T-helper 22 cell (primary cell): ENCODE measurements around the gene SYMPK.

ENCODE experiments used
- DNase-seq: peaks from one replicate; pipeline ENCODE4 v3.0.0-alpha.2; 2020; ENCODE audit warnings: low read depth

SYMPK gene

DNA sequence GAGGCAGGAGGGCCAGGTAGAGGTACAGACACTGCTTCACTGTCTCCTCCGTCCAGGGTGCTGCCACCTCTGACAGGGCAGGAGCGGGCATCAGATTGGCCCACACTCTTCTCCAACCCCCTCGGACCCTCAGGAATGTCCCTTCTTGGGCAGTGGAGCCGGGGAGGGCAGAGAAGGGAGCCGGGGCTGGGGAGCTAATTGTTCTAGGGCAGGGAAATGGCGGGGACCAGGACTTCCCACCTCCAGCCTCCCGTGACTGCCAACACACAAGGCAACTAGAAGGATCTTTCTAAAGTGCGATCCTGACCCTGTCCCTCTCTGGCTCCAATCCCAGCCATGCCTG lies 37.7 kb downstream of the SYMPK start:
- no peak for DNase-seq

DNA sequence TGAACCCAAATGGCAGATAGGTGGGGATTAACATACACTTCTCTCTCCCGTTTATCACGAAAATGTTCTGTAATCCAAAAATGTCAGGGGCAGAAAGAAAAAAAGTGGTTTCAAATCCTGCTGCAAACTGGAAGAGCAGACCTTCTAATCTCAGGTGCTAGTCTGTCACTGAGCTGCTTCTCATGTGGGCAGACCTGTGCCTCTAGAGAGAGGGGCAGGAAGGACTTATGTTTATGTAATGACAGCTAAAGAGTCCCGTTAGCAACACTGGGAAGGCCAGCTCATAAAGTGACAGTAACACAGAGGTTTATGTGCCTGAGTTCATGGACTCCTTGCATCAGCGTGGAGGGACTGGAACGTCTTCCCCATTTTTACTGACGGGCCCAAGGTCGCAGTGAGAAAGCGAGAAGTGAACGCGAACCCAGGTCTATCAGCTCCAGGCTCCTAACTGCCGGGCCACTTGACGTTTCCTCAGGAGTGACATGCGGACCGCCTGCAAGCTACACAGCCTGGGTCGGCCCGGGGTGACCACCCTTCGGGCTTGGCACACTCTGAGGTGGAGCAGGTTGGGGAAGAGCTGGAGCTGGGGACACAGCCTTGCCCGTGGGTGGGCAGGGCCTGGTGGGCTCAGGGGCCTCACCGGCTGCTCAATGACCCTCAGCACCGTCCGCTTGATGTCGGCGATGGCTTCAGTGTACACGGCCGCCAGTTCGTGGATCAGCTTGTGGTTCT lies 38.2 kb downstream of the SYMPK start:
- DNase-seq: no peak

DNA sequence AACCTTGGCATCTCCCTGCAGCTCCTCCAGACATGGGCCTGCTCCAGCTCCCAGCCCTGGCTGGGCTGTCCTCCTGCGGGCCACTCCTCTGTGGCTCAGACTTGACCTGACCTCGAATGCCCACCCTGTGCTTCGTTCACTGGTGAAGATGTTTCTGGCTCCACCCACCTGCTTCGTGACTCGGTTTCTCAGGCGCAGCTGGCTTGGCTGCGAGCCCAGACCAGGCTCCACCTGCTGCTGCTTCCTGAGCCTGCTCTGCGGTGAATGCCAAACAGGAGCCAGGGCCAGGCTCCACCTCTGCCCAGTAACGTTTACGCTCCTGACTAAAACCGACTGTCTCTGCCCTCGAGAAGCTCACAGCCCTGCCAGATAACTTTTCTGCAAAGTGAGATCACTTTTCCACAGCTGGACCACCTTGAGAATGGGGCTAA lies 38.9 kb downstream of the SYMPK start:
- no peak for DNase-seq

DNA sequence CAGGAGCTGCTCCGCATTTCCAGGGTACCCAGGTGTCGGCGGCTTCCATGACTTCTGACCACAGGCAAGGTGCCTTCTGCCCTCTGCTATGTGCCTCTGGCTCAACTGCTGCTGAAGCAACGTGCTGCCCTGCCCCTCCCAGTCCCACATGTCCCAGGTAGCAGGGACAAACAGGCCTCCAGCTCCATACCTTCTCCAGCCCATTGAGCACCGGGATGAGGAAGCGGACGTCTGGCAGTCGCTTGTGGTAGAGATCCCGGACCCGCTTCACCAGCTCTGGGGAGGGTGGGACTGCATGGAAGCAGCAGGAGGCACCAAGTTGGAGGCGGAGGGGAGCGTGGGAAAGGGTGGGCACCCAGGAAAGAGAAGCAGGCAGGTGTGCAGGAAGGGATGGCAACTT lies 39.8 kb downstream of the SYMPK start:
- DNase-seq: no peak

DNA sequence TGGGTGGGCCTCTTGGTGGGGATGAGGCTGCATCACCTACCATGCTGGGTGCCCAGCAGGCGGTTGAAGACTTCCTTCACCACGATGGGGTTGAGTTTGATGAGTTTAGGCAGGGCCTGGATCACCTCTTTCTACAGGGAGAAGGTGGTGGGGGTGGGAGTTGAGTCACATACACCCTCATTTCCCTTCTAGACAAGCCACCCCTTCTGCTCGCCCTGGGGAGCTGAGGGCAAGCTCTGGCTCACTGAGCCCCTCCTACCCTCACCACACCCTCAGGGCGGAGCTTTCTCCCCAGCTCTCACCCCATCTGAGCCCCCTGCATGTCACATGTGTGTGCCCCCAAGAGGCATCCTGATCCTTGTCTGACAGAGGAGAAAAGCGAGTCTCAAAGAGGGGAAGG lies 40.2 kb downstream of the SYMPK start:
- no peak for DNase-seq

DNA sequence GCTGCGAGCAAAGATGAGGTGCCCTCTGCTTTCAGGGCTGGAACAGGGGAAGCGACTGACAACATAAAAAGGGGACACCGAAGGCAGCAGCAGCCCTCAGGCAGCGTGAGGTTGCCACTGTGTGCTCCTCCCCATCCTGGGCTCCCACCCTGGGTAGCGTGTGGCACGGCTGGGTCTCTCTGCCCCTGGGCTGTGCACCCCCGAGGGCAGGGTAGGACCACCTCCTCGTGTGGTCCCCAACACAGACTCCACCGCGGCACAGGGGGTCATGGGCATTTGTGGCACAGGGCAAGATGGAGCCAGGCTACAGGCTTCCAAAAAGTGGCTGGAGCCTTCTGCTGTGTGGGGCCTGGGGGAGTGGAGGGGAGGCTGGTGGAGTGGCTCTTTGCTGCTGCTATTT lies 41.4 kb downstream of the SYMPK start:
- DNase-seq: no peak

DNA sequence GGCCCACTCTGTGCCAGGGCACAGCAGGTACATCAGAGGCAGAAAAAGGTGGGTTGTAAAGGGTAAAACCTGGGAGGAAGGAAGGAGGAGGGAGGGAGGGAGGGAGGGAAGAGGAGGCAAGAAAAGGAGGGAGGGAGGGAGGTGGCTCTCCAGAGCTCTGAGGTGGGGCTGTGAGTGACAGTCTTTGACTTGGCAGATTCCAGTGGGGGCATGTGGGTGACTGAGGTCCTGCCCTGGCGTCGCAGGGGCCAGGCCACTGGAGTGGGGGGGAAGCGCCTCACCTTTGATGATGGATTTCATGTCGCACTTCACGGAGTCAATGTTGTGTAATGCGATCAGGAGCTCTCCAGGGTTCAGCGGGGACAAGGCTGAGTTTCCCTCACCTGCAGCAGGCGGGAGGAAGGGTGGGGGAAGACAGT lies 41.8 kb downstream of the SYMPK start:
- DNase-seq: no peak

DNA sequence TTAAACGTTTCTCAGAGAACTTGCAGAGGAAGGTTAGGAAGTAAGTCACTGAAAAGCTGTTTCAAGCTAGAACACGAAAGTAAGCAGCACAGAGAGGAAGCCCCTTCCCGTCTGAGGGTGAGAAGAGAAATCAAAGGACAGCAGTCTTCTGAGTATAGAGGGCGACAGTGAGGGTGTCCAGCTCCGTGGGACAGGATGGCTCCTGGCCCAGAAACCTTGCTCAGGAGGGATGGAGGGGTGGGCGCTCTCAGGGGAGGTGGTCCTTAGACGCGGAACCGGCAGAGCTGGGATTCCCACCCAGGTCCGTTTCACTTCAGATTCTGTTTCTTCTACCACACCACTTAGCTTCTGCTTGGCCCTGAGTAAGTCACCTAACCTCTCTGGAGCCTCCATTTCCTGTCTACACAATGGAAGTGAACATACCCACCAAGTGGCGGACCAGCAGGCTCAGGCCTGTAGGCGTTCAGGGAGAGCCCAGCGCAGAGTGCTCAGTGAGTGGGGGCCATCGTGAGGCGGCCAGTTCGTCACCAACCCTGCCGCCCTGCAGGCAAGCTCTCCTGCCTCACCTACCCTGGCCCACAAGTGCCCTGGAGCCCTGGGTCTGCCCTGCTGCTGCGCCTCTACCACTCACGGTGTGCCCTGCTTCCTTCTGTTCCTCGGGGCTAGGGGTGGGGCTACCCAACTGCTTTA lies 42.4 kb downstream of the SYMPK start:
- no peak for DNase-seq

DNA sequence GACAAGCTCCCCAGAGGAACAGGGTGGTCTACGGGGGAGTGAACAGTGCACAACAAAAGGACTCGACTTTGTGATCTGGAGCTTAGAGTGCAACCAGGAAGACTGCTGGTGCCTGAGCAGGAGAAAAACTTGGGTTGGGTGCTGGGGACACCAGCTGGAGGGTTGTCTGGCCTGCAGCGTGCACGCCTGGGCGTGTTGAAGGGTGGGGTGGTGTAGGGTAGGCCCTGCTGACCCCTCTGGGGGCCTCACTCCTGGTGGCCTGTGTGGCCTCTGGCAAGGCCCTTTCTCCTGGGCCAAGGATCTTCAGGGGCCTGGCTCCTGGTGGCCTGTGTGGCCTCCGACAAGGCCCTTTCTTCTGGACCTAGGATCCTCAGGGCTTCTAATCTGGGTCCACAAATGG lies 43.2 kb downstream of the SYMPK start:
- DNase-seq: no peak

DNA sequence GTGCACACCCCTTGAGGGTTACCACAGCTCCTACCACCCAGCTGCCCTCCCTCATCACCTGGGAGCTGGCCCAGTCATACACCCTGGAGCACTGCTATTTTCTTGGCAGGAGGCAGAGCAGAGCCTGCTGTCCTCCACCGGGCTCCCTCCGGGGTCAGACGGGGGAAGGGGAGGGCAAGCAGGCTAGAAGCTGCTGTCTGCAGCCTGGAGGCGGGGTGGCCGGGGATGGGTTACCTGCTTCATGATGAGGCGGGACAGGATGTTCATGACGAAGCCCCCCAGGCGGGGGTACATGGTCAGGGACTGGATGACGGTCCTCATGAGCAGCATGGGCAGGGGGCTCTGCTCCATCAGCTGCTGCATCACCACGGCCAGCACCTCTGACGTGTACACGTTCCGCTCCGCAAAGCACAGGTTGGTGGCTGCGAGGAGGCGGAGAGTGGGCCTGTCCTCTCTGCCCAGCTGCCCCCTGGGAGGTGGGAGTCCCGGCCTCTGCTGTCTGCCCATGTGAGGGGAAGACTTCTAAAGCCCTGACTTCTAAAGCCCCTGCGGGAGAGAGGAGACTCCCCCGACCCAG lies 45.1 kb downstream of the SYMPK start:
- no peak for DNase-seq

DNA sequence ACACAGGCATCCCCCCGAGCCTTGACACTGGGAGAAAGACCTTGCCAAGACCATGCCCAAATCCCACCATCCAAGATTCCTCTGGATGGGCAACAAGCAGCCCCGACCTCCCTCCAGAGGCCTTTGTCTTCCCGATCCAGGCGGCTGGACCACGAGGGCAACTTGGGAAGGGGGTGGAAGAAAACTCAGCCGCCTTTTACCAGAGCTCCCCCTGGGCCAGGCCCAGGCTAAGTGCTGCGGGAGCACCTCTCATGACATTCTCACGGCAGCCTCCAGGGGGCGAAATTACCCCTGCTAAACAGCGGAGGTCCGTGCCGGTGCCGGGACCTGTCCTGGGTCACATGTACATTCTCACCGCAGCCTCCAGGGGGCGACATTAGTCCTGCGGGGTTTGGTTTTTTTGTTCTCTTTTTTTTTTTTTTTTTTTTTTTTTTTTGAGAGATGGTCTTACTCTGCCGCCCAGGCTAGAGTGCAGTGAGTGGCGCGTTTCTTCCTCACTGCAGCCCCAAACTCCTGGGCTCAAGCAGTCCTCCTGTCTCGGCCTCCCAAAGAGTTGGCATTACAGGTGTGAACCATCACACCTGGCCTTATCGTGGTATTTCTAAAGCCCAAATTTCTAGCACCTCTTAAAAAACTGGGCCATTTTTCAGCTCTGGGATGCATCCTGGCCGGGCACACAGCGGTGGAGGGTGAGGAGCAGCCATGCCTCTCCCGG lies 45.8 kb downstream of the SYMPK start:
- DNase-seq: peak; percentile 84

DNA sequence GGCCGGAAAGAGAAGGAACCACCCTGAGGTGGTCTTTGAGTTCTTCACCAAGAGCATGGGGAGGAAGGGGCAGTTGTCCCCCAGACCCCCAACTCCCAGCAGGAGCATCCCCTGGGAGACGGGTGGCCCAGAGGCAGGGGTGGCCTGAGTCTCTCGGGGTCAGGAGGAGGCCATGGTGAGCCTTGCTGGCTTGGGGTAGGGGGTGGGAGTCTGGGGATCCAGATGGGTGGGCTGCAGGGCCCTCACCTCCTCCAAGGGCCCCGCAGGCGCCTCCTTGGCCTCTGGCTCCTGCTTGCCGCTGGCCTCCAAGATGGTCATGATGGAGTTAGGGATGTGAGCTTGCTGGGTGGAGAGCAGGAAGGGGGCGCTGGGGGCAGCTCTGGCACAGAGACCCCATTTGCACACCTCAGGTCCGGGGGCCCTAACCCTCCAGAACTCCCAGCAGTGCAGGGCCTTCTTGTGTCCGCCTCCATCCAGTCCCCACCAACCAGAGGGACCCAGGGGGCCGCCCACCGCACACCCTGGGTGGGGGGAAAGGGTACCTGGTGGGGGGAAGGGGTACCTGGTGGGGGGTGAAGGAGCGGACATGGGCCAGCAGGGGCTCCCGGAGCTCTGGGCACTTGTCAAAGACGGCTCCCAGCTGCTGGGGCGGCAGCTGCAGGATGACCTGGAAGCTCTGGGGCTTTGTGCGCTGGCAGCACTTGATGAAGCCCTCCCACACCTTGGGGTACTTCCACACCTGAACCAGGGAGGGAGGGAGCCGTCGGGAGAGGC lies 46.5 kb downstream of the SYMPK start:
- DNase-seq: no peak

DNA sequence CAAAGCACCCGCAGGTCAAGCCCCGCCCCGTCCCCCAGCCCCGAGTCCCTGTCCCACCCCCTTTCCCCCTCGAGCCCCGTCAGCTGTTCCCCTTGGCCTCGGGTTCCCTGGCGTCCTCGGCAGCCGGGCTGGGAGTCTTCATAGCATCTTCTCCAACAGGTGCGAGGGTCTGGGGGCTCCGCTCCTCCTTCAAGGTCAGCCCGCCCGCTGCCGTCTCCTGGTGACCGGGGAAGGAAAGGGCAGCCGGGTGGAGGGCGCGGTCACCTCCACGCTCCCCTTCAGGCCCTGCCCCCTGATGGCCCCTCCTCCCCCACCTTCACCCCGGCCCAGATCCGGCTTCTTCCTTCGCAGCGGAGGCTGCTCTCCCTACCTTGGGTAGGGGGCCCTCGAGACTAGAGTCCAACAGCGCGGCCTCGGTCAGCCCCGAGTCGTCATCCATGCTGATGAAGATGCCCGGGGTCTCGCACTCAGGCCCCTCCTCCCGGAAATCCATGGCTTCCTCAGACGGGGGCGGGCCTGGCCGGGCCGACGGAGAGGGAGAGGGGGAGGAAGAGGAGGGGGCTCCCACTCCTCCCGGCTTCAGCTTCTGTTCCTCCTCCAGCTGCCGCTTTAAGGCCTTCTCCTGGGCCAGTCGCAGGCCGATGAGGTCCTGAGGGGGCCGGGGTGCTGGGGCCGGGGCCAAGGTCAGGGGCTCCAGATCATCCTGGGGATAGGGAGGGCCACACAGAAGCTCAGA lies 47.3 kb downstream of the SYMPK start:
- DNase-seq: no peak

DNA sequence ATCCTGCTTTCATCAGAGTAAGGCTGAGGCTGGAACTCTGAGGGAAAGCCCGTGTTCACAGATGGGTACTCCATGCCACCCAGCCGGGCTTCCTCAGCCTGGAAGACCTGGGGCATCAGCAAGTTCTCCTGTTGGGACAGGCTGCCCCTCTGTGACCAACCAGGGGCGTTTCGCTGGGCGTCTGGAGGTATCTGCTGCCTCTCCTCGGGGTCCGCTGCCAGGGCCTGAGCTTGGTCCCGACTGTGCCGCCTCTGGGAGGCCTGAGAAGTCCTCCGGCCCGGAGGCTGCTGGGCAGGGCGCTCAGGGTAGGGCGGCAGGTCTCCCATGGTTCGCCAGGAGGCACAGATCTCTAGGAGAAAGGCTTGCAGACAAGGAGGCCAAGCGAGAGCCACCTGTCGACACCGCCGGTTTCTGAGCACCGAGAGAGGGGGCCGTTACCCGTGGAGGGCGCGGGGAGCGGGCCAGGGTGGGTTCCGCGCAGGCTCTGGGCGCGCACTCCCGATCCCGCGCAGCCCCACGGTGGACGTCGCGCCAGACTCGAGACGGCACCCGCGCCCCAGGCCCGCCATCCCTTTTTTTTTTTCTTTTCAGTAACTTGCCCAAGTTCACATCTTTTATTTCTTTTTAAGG lies 48.0 kb downstream of the SYMPK start, which contains the start of gene RSPH6A:
Gene RSPH6A, minus strand, starts transcription at position 458 of the 630 bp plus-strand sequence. Its CDS starts 132 bp downstream, at position 326.
- no peak for DNase-seq

DNA sequence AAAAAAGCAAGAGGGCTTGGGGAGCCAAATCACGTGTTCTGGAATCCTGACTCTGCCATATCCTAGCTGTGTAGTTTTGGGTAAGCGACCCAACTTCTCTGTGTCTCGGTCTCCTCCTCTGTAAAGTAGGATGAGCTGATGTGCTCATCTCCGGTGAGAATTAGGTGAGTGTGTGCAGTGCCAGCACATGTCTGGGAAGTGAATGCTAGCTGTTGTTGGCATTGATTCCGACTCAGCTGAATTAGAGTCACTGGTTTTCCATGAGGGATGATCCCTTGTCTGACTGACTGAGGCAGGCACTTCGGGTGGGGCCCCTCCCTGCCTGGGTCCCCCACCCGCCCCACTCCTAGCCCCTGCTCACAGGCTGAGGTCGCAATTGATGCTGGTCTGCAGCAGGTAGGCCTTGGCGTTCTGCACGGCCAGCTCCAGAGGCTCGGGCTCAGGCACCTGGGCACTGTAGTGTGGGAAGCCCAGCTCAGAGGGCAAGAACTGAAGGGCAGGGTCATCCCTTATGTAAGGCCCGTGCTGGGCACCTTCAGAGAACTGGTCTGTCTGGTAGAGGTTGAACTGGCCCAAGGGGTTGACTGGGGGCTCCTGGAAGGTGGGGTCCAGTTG lies 48.7 kb downstream of the SYMPK start:
- DNase-seq: no peak

DNA sequence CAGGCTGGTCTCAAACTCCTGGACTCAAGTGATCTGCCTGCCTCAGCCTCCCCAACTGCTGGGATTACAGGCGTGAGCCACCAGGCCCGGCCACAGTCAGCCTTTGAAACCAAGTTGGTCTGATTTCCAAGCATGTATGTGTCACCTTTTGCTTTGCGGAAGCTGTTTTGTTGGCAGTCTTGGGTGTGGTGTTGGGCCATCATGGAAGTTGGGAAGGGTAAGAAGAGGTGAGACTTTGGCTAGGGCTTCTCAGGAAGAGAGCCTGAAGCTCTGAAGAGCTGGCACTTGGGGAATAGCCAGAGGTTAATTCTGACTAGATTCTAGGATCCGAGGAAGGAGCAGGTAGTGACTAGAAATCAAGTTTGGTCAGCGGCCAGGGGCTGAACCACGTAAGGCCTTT lies 50.6 kb downstream of the SYMPK start:
- no peak for DNase-seq

DNA sequence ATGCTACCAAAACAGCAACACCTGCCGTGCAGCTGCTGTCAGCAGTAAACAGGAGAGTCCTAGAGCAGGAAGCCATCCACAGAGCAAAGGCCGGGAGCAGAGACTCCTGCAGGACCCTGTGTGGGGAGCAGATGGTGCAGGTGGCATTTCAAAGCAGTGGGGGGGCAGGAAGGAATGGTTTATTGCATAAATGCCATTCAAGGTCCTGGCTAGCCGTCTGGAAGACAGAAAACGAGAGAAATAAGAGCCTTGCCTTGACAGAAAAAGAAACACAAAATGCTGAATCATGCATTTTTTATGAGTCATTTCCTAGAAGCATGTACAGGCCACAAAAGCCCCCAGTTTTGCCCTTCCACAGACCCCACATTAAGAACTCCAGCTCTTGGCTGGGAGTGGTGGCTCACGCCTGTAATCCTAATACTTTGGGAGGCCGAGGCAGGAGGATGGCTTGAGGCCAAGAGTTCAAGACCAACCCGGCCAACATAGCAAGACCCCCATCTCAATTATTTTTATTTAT lies 53.2 kb downstream of the SYMPK start:
- no peak for DNase-seq

DNA sequence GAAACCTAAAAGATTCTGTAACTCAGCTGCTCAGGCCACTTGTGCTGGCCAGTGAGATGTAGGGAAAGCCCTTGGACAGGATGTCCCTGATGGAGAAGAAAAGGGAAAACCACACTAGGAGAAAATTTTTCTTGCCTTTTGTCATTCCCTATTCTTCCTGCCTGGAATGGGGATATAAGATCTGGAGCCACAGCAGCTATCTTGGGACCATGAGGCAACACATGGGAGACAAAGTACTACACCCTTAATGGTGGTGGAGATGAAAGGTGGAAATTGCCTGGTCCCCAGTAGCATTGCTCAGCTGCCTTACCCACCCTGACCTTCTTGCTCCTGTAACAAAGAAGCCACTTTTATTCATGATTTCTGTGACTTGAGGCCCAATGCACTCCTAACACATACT lies 57.2 kb downstream of the SYMPK start:
- DNase-seq: no peak

DNA sequence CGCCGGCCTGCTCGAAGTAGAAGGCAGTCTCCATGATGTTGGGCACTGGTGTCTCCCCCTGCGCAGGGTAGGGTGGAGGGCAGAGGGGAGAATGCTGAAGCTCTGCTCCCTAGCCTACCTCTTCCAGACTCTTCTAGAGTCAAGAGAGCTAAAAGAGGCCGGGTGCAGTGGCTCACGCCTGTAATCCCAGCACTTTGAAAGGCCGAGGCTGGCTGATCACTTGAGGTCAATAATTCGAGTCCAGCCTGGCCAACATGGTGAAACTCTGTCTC lies 58.1 kb downstream of the SYMPK start:
- DNase-seq: no peak
